GM12874 (cell line): ENCODE results near the gene CENPS.

Experiments used
- TF ChIP-seq, protein P1 (sequence below): IDR thresholded peaks from 2 replicates; pipeline ENCODE4 v1.5.1; 2011; ENCODE audit warnings: low read depth, mild to moderate bottlenecking, control low read depth, low read length, moderate library complexity; ENCODE audit not compliant: insufficient read depth

Gene CENPS

DNA sequence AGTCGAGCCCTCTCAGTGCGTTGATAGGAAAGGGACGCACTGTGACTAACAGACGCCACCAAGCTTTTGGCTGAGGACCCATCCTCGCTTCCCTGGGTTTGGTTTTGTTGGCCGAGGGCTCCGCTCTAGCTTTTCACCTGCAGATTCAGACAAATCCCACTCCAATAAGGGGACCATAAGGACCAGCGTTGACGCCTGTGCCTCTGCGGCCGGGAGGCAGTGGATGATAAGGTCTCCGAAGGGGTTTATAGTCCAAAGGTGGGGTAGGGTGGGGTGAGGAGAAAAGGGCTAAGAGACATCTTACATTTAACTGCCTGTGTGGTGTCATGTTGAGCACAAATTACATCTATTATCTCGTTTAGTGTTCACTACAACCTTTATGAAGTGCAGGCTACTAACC lies 45.3 kb downstream of the CENPS start:
- TF ChIP-seq, protein P1, sequence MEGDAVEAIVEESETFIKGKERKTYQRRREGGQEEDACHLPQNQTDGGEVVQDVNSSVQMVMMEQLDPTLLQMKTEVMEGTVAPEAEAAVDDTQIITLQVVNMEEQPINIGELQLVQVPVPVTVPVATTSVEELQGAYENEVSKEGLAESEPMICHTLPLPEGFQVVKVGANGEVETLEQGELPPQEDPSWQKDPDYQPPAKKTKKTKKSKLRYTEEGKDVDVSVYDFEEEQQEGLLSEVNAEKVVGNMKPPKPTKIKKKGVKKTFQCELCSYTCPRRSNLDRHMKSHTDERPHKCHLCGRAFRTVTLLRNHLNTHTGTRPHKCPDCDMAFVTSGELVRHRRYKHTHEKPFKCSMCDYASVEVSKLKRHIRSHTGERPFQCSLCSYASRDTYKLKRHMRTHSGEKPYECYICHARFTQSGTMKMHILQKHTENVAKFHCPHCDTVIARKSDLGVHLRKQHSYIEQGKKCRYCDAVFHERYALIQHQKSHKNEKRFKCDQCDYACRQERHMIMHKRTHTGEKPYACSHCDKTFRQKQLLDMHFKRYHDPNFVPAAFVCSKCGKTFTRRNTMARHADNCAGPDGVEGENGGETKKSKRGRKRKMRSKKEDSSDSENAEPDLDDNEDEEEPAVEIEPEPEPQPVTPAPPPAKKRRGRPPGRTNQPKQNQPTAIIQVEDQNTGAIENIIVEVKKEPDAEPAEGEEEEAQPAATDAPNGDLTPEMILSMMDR = no peak

DNA sequence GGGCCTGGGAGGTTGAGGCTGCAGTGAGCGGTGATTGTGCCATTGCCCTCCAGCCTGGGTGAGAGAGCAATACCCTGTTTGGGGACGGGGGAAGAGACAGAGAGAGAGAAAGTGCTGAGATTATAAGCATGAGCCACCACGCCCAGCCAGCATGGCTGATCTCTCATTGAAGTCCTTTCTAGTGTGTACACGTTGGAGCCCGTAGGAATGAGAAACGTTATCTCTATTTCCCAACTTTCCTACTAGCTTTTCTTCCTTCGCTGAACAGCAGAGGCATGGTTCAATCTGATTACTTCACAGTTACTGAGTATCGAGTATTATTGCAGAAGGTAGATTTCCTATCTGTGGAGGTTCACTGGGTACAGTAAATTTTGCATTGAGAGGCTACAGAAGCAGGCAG lies 49.1 kb downstream of the CENPS start:
- TF ChIP-seq, protein P1 = no peak

DNA sequence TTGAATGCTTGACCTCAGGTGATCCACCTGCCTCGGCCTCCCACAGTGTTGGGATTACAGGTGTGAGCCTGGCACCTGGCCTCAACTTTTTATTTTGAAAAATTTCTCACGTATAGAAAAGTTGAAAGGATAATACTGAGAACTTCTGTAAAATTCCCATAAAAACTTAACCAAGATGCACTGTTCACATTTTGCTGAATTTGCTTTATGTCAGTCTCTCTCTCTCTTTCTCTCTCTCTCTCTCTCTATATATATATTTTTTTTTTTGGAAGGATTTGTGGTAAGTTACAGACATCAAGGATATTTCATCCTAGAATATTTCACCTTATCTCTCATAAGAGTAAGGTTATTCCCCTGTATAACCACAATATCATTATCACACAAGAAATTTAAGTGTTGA lies 50.4 kb downstream of the CENPS start:
- TF ChIP-seq, protein P1 = no peak

- TF ChIP-seq, protein P1 = no peak
Measured at GRCh38 chr1:10484521-10484920, 54.3 kb downstream of the CENPS start.

GRCh38 chr1:10489291-10490055 lies 59.2 kb downstream of the CENPS start:
- TF ChIP-seq, protein P1 = no peak

DNA sequence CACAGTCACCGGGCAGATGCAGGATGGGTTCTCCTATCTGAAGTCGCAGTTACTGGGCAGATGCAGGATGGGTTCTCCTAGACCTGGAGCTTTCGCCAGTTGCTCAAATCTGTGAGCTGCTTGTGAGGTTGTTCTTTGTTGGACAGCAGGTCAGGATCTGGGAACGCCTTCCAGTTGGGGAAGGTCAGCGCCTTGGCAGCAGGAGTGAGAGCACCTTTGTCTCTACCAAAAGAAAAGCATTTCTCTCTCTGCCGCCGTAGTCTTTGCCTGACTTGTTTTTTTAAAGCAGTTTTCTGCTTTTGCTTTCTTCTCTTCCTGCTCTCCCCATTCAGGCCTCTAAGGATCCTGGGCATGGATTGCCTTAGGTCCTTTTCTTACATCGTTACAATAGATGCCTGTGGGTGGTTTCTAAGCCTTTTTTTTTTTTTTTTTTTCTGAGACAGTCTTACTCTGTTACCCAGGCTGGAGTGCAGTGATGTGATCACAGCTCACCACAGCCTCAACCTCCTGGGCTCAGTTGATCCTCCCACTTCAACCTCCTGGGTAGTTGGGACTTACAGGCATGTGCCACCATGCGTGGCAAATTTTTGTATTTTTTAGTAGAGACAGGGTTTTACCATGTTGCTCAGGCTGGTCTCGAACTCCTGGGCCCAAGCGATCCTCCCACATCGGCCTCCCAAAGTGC lies 60.2 kb downstream of the CENPS start:
- TF ChIP-seq, protein P1 = no peak
